C4-2B (cell line): ENCODE data around the gene PTGES3.

ENCODE experiments used
- H3K27ac ChIP-seq: fragments of 450-650 bp; 2 replicates; pipeline ENCODE4 v1.5.1; 2017
- ZFX ChIP-seq: fragments of 450-650 bp; IDR thresholded peaks from 2 replicates; pipeline ENCODE4 v1.6.1; 2017
- TF ChIP-seq, protein P1 (sequence below): fragments of 450-650 bp; conservative IDR thresholded peaks from 2 replicates; pipeline ENCODE4 v1.5.1; 2017; ENCODE audit warnings: mild to moderate bottlenecking

The PTGES3 gene

DNA sequence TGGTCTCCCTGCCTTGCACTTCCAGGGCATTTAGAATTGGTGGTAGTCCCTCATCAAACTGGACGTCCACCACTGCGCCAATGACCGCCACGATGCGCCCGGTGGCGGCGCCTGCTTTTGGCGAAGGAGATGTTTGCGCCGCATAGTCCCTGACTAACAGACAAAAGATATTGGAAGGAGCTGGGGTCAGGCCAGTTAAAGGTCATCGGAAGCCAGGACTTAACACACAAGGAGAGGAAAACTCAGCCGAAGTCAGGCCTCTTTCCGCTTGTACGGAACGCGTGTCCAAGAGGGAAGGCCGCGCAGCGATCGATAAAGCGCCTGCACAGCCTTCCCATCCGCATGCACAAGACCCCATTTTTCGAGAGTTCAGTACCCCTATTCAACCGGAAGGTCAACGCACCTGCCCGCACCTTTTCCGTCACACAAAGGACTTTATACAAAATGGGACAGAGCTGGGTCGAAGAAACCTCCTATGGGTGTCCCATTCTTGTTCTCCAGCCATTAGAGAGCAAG is 42.8 kb downstream of the PTGES3 start:
- TF ChIP-seq, protein P1, sequence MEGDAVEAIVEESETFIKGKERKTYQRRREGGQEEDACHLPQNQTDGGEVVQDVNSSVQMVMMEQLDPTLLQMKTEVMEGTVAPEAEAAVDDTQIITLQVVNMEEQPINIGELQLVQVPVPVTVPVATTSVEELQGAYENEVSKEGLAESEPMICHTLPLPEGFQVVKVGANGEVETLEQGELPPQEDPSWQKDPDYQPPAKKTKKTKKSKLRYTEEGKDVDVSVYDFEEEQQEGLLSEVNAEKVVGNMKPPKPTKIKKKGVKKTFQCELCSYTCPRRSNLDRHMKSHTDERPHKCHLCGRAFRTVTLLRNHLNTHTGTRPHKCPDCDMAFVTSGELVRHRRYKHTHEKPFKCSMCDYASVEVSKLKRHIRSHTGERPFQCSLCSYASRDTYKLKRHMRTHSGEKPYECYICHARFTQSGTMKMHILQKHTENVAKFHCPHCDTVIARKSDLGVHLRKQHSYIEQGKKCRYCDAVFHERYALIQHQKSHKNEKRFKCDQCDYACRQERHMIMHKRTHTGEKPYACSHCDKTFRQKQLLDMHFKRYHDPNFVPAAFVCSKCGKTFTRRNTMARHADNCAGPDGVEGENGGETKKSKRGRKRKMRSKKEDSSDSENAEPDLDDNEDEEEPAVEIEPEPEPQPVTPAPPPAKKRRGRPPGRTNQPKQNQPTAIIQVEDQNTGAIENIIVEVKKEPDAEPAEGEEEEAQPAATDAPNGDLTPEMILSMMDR, result no peak
- no peak for TF ChIP-seq ZFX
- peak overlapping the region; percentile 96 for H3K27ac ChIP-seq

DNA sequence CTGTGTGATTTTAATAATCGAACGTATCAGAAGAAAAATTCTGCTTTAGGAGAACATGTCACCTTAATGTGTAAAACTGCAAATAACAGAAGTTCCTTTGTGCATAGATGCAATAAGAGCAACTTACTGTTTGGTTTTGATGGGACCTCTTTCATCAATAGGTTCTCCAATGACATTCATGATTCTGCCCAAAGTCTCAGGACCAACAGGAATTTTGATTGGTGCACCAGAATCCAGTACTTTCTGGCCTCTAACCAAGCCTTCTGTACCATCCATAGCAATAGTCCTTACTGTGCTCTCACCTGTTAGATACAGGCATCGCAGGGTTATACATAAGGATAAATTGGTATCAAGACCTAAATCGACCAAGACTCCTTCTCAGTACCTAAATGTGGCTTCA is 43.4 kb downstream of the PTGES3 start:
- TF ChIP-seq ZFX, result no peak
- TF ChIP-seq, protein P1, result no peak

DNA sequence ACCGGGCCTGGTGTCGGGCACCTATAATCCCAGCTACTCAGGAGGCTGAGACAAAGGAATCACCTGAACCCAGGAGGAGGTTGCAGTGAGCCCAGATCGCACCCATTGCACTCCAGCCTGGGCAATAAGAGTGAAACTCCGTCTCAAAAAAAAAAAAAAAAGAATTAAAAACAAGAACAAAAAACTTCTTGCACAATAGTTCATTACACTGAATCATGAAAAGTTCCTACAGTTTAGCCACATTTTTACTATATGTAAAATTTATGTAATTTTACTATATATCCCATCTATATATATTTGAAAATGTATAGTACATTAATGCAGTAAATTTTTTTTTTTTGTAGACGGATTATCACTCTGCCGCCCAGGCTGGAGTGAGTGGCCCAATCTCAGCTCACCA is 46.9 kb downstream of the PTGES3 start:
- TF ChIP-seq, protein P1, result no peak
- TF ChIP-seq ZFX, result no peak
- H3K27ac ChIP-seq, result no peak overlapping the region

More for the DNA sequence above, 43.4 kb downstream of the PTGES3 start:
- peak overlapping the region; percentile 96 for H3K27ac ChIP-seq

DNA sequence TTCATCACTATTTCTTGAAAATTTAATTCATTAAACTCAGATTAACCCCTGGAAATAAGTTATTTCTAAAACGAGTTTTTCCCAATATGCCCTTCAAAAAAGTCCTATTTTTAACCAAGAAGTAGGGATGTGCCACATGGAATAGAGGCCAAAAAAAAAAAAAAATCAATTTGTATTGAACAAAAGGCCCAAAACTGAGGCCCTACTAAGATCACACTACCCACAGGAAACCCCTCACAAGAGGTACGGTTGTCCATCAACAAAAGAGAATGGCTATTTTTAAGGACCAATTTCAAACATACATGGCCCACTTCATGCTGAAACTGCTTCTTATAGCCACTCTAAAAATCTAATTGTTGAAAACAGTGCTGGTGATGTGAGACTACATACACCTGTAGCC is 50.5 kb downstream of the PTGES3 start:
- H3K27ac ChIP-seq, result no peak overlapping the region
- TF ChIP-seq, protein P1, result no peak
- no peak for TF ChIP-seq ZFX

DNA sequence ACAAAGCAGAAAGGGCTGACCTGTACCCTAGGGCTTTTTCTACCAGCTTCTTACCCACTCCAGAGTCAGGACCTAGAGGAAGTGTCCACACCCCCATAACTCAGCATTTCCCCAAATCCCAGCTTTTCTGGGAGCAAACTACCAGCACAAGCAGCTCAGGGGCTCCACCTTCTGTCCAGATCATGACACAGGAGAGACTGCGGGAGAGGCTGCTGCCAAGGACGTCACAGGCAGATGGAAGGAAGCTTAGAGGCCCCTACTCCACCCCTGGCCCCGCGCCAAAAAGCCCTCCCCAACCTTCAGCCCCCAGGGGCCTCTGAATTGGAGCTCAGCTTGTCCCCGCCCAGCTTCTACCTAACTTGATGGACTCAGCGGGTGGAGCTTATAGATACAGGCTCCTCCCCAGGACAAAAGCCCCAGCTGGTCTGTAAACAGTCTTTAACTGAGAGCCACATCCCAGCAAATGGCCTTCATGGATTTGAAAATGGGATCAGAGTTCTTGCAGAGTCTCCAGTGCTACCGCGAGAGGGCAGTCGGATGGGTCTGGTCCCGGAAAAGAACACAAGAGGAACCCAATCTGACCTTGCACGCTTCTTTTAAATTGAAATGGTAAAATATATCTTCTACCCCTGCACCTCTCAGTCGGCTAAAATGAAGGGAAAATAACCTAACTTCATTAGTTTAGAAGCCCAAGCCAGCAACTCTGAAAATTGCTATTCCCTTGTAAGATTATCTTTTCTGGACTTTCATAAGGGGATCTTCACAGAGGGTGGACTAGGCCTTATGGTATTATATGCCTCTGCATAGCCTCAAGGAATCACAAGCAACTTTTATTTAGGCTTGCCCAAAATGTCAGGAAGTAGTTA is 51.2 kb downstream of the PTGES3 start:
- TF ChIP-seq, protein P1, result peak; percentile 90
- TF ChIP-seq ZFX, result no peak
- H3K27ac ChIP-seq, result peak overlapping the region; percentile 90

DNA sequence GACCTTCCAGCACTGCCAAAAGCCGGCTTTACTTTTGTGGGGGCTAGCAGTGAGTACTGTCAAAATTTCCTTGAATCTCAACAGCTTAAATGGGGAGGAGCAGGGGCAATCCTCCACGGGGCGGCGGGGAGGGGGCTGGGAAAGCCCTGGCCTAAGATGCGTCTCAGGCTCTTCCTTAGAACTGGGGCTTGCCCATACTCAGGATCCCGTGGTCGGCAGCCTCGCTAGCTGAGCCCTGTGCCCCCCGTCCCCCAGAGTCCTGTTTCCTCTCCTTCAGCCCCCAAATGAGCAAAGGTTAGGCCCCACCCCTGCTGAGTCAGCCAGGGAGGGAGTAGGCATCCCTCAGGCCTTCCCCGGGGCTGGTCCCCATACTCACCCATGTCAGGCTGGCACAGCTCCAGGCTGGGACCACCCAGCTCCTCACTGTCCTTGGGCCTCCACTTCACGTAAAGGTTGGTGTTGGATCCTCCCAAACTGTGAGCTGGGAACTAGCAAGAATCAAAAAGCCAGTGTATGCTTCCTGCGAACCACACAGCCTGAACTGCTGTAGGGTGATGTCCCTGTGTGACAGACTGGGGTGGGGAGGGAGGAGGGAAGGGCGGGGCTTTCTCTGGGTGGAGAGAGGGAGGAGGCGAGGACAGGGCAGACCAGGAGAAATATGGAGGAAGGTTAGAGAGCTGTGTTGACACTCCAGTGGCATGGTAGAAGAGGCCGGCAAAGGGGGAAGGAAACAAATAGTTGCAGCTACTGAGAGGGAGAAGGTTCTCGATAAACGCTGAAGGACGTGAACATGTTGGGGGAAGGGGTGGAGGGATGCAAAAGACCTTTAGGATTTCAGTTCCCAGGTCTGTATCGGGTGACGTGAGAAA is 52.0 kb downstream of the PTGES3 start:
- H3K27ac ChIP-seq, result peak overlapping the region; percentile 90

More for the DNA sequence above, 52.0 kb downstream of the PTGES3 start:
- TF ChIP-seq ZFX, result 0 out of 2 replicates have a peak, but pooled peaks have one; percentile 16
- TF ChIP-seq, protein P1, result no peak
